Keratinocyte (primary cell): ENCODE results near the gene ALK.

ENCODE experiments used
- CTCF ChIP-seq, 3 experiments: IDR thresholded peaks in 1 of 3; conservative IDR thresholded peaks in 1 of 3; optimal IDR thresholded peaks in 1 of 3; 2 replicates in 2 of 3; 3 replicates in 1 of 3; pipeline versions ENCODE3 to v1.5.1; 2011; ENCODE audit warnings: low read length in 3 of 3, mild to moderate bottlenecking in 3 of 3, moderate library complexity in 2 of 3, control low read depth in 1 of 3, inconsistent platforms in 1 of 3; ENCODE audit not compliant: insufficient read depth in 2 of 3; ENCODE audit errors: extremely low read depth in 1 of 3
- EZH2 ChIP-seq: IDR thresholded peaks from one replicate; pipeline ENCODE4 v1.6.1; 2012; ENCODE audit warnings: inconsistent platforms, mild to moderate bottlenecking, low read length, moderate library complexity

DNA sequence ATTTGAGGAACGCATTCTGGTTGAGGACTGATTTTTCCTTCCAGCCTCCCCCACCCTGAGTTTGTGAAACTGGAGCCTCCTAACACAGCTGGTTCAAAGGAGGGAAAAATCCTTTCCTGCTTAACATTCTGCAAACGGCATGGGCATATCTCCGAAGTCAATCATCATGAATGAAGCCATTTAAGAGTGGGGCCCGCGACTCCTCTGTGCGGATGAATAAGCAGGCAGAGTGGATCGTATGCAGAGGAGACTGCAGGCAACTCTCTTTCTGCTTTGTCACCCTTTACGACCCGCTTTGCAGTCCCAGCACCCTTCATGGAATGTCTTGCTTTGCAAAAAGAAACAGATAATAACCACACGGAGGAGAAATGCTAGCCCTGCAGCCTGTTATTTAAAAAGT is 500.9 kb downstream of the ALK start:
- TF ChIP-seq CTCF (optimal IDR thresholded peaks at IDR 0.05 in 1 of 3, IDR thresholded peaks at IDR 0.05 in 1 of 3, conservative IDR thresholded peaks at IDR 0.05 in 1 of 3; ENCODE audit: extremely low read depth in 1 of 3, insufficient read depth in 2 of 3, low read length in 3 of 3) (no peak), EZH2 (no peak)
